CD1c-positive myeloid dendritic cell (primary cell): Measurements from ENCODE around the gene AKT2.
"Not testable (repeated sequence)": the region's sequence is repeated elsewhere in the genome, so short reads cannot be mapped to it uniquely, and the experiment has no call there.

Experiments
- DNase-seq: peaks from one replicate; pipeline ENCODE4 v3.0.0-alpha.2; 2016; ENCODE audit errors: extremely low spot score

The AKT2 gene

DNA sequence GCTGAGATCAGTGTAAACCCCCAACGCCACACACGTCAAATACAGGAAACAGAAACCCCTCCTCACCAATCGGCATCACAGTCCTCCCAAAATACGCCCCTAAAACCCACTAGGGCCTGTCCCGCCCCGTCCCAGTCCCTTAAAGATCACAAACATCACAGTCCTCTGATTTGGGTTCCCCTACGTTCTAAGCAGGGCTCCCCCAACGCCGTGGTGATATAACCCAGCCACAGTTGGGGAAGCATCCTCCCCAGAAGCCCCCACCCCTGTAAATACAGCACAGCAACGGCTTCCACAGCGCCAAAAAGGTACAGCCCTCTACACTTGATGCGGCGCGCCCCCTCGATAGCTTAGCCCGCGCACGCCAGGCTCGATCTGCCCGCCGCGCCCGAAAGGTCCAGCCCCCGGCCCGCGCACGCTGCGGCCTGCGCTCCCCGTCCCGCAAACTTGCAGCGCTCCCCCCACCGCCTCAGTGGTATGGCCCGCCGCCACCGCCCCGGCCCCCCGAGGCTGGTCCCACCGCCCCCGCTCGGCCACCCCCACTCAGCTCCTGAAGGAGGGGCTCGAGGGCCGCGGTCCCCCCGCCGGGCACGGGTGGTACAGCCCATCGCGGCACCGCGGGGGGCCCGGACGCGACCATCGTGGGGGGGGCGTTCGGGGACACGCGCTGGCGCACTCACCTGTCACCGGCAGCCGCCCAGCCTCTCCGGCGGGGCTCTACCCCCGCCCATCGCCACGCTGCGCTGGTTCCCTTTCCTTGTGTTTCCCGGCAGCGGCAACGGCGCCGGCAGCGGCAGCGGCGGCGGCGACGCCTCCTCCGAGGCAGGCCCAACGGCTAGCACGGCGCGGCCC is at the start of gene AKT2:
Gene AKT2 (minus strand): TSS at position 845 of the 852 bp plus-strand sequence. CDS start 20,078 bp downstream, outside the sequence.
- peak; percentile 33 for DNase-seq

DNA sequence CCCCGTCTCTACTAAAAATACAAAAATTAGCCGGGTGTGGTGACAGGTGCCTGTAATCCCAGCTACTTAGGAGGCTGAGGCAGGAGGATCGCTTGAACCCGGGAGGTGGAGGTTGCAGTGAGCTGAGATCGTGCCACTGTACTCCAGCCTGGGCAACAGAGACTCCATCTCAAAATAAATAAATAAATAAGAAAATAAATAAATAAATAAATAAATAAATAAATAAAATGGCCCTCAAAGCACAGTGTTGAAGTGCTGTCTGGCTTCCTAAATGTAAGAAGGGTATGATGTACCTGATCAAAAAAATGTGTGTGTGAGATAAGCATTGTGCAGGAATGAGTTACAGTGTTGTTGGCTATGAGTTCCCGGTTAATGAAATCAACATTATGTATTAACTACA is 47.9 kb upstream of the AKT2 start:
- not testable (repeated sequence) for DNase-seq

DNA sequence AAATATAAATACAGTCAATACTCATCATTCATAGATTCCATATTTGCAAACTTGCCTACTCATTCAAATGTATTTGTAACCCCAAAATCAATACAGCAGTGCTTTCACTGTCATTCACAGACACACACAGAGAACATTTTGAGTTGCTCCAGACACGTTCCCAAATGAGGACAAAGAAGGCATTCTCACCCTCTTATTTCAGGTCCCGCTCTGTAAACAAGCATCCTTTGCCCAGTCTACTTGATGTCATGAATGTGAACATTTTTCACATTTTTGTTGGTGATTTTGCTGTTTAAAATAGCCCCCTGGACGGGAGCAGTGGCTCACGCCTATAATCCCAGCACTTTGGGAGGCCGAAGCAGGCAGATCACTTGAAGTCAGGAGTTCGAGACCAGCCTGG is 47.5 kb upstream of the AKT2 start:
- no peak for DNase-seq

DNA sequence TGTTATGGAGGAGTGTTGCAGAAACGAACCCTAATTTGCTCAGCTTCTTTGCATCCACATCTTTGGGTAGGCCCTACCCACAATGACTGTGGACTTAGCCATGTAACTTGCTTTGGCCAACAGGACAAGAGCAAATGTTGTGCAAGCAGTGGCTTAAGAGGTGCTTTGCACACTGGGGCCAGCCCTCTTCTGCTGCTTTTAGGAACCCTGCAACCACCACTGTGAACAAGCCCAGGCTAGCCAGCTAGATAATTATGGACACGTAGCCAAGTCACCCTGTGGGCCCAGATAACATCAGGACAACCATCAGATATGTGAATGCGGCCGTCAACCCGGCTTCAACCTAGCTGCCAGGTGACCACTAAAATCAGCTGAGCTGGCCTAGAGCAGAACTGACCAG is 45.9 kb upstream of the AKT2 start:
- no peak for DNase-seq

DNA sequence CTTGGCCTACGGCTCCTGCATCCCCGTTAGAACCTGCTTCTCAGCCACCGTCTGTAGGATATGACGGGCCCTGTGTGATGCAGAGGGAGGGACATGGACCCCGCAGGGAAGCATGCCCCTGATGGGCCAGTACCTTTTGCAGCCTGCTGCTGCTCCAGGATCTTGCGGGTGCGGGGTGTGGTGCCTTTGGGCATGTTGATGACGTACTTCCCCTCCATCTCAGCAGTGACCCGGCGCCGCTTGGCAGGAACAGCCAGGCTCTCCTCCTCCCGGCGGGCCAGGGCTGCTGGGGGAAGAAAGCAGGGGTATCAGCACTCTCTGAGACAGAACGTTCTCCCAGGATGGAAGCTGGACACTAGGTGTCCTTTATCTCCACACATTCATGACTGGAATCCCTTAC is 41.1 kb upstream of the AKT2 start:
- no peak for DNase-seq

DNA sequence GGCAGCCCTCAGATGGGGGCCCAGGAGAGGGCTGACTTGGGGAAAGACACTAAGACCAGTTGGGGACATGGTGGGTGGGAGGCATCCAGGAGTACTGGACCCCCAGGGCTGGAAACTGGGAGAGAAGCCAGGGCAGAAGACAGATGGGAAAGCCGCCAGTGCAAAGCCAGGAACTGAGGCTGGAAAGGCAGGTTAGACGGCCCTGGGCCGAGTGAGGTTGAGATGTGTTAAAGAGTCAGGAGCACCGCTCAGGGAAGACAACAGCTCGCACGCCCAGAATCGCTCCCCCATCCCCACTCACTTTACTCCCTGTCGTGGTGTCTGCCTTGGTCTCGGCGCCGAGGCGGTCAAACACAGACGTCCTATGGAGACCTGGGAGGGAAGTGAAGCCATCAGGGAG is 38.6 kb upstream of the AKT2 start:
- DNase-seq: no peak

DNA sequence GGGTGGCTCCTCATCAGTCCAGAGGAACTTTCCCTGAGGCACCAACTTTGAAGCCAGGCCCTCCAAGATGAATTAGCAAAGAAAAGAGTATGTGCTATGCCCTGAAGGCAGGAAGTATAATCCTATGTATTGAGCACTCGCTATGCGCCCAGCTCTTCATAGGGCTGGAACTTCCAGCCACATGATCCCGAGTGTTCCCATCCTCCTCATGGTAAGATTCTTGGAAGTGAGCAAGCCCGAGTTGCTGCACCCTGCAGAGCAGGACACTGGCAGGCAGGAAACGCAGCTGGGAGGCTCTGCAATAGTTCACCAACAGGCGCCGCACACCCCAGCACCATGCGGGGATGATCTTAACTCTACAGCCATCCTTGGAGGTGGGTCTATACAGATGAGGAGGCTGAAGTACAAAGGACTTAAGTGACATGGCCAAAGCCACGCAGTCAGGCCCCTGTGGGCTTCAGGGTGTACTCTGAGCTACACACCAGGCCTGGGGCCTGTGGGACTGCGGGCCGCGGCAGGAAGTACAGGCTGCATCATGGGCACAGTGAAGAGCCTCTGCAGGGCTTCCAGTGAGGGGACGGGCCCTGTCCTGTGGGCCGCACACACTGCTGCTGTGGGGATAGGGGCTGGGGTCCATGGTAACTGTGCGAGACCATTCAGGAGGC is 37.9 kb upstream of the AKT2 start:
- DNase-seq: no peak

DNA sequence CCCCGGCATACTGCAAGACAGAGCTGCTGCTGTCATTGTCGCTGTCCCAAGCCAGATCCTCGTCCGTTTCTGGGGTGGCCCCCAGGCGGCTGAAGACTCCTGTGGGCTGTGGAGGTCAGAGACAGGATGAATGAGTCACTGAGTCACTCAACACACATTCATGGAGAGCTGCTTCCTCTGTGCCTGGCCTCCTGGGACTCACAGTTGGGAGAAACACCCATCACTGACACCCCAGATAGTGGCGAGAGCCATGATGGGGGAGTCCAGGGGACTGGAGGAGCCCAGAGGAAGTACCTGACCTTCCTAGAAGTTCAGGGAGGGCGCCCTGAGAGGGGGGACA is 37.1 kb upstream of the AKT2 start:
- DNase-seq: no peak

DNA sequence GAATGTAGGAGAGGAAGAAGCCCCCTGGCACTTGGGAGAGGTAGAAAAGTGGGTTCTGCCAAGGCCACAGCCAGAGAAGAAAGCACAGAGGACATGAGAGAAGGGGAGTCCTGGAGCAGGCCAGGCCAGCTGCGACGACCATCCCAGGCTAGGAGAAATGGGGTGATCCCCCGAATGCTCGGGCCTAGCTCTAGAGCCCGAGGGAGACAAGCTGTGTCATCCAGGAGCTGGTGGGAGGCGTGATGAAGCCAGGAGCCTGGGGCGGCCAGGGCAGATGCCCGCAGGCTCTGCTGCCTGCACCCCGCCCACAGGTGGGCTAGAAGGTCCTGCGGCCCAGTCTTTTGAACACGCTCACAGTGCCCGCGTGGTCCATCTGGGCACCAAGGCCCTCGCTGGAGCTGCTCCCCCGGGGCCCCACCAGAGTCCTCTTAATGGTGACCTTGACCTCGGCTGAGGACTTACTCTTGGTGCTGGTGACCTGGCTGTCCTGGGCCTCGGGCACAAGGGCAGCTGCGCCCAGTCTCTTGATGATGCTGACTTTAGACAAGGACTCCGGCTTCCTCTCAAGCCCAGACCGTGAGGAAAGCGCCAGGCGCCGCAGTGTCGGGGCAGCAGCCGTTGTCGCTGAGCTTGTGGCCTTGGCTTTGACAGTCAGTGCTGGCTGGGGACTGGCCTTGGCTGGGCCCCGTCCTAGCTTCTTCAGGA is 36.6 kb upstream of the AKT2 start:
- no peak for DNase-seq

DNA sequence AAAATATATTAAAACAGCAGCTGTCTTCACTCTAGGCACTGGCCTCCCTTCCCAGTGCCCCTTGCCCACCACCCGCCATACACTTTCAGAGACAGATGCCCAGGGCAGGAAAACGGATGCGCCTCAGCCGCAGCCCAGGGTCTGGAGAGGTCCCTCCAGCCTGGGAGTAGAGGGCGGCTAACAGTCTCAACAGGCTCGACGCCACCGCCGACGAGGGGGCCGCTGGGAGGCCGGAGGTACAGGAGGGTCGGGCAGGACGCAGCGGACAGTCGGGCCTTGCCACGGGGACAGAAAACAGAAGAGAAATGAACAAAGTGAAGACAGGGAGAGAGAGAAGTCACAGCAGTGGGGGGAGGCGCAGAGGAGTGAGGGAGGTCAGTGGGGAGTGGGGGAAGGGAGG is 35.9 kb upstream of the AKT2 start:
- DNase-seq: no peak

DNA sequence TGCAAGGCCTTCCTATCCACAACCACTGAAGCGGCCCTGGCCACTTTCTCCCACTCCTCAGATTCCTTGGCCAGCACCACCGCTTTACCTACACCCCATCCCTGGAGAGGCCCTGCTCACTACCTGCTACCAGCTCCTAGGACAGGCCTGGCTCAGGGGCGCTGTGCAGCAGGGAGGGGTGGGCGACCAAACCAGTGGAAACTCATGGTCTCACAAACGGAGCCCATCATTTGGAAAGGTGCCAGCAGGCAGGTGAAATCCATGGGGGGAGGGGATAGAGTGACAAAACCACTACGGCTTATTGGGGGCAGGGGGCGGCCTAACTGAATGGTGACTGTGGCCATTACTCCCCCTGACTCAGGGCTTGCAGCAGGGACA is 35.4 kb upstream of the AKT2 start:
- no peak for DNase-seq

DNA sequence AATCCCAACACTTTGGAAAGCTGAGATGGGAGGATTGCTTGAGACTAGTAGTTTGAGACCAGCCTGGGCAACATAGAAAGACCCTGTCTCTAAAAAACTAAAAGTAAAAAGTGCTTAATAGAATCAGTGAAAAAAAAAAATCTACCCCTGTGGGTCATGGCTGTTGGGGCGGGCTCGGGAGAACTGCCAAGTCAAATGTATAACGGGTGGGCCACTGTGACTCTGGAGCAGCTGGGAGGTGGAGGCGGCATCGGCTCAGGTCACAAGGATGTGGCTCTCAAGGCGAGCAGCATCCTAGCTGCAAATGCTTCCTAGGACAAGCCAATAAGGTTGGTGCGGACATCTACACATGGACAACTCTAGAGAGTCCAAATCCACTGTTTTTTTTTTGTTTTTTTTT is 32.2 kb upstream of the AKT2 start:
- no peak for DNase-seq

DNA sequence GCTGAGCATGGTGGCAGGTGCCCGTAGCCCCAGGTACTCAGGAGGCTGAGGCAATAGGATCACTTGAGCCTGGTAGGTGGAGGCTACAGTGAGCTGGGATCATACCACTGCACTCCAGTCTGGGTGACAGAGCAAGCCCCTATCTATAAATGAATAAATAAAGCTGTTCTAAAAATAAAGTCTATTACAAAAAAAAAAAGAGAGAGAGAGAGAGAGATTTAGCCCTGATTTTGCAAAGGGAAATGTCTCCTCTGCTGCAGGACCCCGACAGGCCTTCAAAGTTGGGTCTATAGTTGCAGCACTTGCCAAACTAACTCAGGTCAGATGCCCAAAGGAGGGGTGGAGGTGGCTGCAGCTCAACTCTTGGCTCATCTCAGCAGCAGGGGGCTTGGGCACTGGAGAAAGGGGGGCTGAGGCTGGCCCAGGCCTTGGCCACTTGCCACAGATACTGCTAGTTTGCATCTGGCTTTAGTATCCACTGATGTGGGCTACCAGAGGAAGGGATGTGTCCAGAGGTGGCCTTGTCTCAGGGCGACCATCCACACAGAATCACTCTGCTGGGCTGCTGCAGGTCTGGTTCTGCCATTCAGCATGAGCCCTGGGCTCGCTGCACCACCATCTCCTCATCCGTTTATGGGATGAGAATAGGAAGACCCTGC is 30.8 kb upstream of the AKT2 start:
- no peak for DNase-seq

DNA sequence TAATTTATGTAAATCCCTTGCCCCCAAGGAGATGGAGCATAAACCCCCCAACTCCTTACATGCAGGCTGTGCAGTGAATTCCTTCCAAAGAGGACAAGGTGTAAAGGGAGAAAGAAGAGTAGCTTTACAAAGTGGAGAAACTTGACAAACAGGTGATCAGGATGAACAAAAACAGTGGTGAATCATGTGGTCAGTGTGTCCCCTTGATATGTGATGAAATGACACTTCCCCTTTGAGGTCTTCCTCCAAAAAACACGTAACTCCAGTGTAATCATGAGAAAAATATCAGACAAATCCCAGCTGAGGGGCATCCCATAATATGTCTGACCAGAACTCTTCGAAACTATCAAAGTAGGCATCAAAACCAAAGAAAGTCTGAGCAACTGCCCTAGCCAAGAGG is 29.5 kb upstream of the AKT2 start:
- peak; percentile 27 for DNase-seq

DNA sequence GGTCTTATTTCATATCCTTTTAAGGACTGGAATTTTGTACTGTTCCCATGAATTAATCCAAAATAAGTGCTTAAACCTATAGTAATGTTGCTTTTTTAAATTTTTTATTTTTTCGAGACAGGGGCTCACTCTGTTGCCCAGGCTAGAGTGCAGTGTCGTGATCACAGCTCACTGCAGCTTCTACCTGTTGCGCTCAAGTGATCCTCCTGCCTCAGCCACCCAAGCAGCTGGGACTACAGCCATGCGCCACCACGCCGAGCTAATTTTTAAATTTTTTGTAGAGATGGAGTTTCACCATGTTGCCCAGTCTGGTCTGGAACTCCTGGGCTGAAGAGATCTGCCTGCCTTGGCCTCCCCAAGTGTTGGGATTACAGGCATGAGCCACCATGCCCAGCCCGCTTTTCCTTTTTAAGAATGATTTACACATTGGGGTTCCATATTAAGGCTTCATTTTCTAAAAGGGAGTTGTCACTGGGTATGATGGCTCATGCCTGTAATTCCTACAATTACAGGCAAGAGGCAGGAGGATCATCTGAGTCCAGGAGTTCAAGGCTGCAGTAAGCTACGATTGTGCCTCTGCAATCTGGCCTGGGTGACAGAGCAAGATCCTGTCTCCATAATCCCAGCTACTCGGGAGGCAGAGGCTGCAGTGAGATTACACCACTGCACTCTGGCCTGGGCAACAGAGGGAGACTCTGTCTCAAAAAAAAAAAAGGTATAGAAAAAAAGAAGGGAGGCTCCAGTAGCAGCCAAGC is 28.3 kb upstream of the AKT2 start:
- DNase-seq: no peak

DNA sequence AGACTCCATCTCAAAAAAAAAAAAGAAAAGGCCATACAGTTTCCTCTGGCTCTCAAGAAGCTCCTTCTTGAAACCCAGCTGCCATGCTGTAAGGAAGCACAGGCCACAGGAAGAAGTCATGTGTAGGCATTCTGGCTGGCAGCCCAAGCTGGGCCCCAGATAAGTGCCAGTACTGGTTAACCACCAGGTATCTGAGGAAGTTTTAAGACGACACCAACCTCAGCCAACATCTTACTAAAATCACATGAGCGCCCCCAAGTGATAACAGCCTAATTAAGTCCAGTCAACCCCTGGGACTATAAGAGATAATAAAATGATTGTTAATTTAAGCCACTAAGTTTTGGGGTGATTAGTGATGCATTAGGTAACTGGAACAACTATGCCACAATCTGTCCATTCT is 27.4 kb upstream of the AKT2 start:
- DNase-seq: no peak

DNA sequence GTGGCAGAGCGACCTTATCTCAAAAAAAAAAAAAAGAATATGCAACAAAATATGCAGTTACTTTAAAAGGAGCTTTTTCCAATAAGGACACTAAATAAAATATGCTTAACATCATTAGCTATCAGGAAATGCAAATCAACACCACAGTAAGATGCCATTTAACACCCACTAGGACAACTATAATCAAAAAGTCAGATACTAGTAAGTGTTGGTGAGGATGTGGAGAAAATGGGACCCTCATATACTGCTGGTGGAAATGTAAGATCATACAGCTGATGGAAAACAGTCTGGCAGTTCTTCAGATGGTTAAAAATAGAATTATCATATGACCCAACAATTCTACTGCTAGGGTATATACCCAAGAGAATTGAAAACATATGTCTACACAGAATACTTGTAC is 24.5 kb upstream of the AKT2 start:
- DNase-seq: no peak

DNA sequence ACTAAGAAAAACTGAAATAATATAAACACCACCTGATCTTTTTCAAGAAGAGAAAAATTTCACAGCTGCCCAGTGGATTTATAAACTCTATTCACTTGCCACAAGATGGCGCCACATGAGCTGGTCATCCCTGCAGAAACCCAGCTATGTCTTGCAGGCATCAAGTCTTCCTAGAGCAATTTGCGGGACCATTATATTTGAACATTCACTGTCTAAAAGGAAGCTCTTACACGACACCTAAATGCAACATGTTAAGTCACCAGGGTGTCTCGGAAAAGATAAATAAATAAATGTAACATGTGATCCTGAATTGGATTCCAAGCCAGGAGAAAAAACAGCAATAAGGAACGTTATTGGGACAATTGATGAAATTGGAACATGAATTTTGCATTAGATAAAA is 20.3 kb upstream of the AKT2 start:
- peak; percentile 87 for DNase-seq

DNA sequence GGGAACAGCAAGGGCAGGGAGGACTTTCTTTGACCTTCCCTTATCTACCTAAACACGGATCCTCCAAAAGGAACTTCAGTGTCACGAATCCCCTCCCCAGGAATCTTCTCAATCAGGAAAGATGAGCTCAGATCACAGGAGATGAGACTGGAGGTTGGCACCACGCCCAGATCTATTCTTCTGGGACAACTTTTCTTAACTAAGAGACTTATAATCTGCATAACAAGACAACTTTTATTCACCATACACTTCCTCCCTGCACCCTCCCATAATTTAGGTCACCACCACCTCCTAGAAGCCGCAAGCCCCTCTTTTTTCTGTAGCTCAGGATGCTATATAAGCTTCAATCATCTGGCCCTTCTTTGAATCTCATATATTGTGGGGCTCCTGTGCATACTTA is 19.2 kb upstream of the AKT2 start:
- no peak for DNase-seq

DNA sequence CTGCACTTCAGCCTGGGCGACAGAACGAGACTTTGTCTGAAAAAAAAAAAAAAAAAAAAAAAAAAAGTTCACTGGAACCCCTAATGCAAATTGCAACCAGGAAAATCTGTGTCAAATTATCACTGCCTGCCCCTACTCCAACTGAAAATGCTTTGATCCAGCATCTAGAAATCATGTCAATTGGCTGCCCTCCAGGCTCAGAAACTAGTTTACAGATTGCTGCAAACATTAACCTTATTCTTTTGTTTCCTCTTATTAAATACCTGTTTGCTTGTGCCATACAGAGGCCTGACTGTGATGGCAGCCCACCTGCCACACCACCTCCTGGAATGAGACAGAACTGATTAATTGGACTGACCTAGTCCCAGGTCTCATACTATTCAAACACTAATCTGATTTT is 18.6 kb upstream of the AKT2 start:
- DNase-seq: no peak

DNA sequence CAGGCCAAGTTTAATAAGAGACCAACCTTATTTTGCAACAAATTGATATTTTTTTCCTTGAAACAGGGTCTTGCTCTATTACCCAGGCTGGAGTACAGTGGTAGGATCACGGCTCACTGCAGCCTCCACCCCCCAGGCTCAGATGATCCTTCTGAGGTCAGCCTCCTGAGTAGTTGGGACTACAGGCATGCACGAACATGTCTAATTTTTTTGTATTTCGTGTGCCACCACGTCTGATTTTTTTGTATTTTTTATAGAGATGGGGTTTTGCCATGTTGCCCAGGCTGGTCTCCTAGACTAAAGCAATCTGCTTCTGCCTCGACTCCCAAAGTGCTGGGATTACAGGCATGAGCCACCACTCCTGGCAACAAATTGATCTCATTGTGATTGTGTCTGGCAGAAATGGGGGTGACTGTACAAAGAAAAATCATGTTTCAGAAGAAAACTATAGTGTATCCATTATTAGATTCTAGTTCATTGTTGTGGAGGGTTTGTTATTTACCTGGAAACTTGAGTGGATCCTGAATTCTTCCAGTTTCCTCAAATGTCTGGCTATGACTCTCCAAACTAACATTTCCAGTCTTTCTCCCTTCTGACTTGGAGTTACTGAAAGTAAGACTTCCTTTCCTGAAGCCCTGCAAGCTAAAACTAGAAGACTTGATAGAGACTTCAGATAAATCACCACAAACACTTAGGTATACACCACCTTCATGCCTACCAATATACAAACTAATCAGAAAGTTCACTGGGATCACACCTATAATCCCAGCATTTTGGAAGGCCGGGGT is 17.3 kb upstream of the AKT2 start:
- DNase-seq: no peak
